Astrocyte of the spinal cord (primary cell): ENCODE data around the gene KIF16B.
"Not testable (repeated sequence)": the region's sequence is repeated elsewhere in the genome, so short reads cannot be mapped to it uniquely, and the experiment has no call there.

Experiments used
- DNase-seq: peaks from one replicate; pipeline ENCODE4 v3.0.0; 2011; ENCODE audit warnings: low read depth, low spot score
- H3K4me3 ChIP-seq: 2 replicates; pipeline ENCODE4 v1.5.1; 2011; ENCODE audit warnings: low read depth, mild to moderate bottlenecking, low read length, moderate library complexity
- CTCF ChIP-seq: IDR thresholded peaks from 2 replicates; pipeline ENCODE4 v1.5.1; 2012; ENCODE audit warnings: low read depth, mild to moderate bottlenecking, low read length, inconsistent platforms
- in situ Hi-C: cut with HindIII; loops from 2 replicates; pipeline ENCODE4 v1.10.0; 2017; ENCODE audit warnings: low sequenced_read_pairs

Gene KIF16B

GRCh38 chr20:16261733-16262273, 311.4 kb downstream of the KIF16B start:
- in situ Hi-C loops: no loop called here
- no peak overlapping the region for H3K4me3 ChIP-seq
- no peak for DNase-seq
- TF ChIP-seq CTCF: no peak

- in situ Hi-C loops: no loop called here
These were observed 312.3 kb downstream of the KIF16B start for GRCh38 chr20:16260911-16261310.

GRCh38 chr20:16260133-16260532, 313.1 kb downstream of the KIF16B start:
- DNase-seq, H3K4me3 ChIP-seq, in situ Hi-C loops: not testable (repeated sequence)

More at GRCh38 chr20:16260911-16261310, 312.3 kb downstream of the KIF16B start:
- no peak overlapping the region for H3K4me3 ChIP-seq
- no peak for TF ChIP-seq CTCF
- peak; percentile 72 for DNase-seq

GRCh38 chr20:16258766-16259165, 314.5 kb downstream of the KIF16B start:
- no peak for DNase-seq

GRCh38 chr20:16257813-16258430, 315.3 kb downstream of the KIF16B start:
- DNase-seq: no peak
- in situ Hi-C loops: no loop called here
- TF ChIP-seq CTCF: no peak
- H3K4me3 ChIP-seq: no peak overlapping the region

More at GRCh38 chr20:16258766-16259165, 314.5 kb downstream of the KIF16B start:
- no peak overlapping the region for H3K4me3 ChIP-seq
- in situ Hi-C loops: no loop called here
- TF ChIP-seq CTCF: no peak

- no peak for DNase-seq
- TF ChIP-seq CTCF: no peak
- no peak overlapping the region for H3K4me3 ChIP-seq
- in situ Hi-C loops: no loop called here
These were observed 316.2 kb downstream of the KIF16B start for GRCh38 chr20:16257021-16257420.

- in situ Hi-C loops: no loop called here
- DNase-seq: no peak
- H3K4me3 ChIP-seq: no peak overlapping the region
- no peak for TF ChIP-seq CTCF
These were observed 326.4 kb downstream of the KIF16B start for GRCh38 chr20:16246870-16247269.
